A673 (cell line): Measurements from ENCODE around the gene ENHO.

Experiments
- EZH2 ChIP-seq: fragments of 200-600 bp; sonication (generic); IDR thresholded peaks from 2 replicates; pipeline ENCODE4 v1.6.1; 2017; ENCODE audit warnings: borderline replicate concordance, low read depth, mild to moderate bottlenecking, mixed read lengths, antibody characterized with exemption, low read length; ENCODE audit not compliant: poor library complexity, severe bottlenecking
- TF ChIP-seq, protein P1 (sequence below): fragments of 300-800, 200-600 bp; sonication (generic); conservative IDR thresholded peaks from 2 replicates; pipeline ENCODE4 v1.5.1; 2017; ENCODE audit warnings: low read depth, mild to moderate bottlenecking, antibody characterized with exemption, low read length, moderate library complexity, mixed read lengths

DNA sequence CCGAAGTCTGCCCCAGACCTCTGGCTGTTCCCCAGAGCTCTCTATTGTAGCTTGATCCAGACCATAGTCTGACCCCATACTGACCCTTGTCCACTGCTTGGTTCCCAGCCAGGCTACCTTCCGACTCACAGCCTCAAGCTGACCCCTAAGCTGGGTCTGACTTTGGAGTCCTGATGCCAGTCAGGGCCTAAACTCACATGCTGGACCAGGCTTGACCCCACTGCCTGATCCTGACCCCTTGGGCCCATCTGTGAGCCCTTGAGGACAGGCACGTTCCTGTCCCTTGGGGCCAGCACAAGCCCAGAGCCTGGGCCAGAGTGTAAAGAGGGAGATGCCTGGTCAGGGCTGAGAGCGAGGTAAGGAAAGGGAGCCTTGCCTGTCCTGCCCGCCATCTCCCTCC is 32.7 kb upstream of the ENHO start:
- TF ChIP-seq, protein P1, sequence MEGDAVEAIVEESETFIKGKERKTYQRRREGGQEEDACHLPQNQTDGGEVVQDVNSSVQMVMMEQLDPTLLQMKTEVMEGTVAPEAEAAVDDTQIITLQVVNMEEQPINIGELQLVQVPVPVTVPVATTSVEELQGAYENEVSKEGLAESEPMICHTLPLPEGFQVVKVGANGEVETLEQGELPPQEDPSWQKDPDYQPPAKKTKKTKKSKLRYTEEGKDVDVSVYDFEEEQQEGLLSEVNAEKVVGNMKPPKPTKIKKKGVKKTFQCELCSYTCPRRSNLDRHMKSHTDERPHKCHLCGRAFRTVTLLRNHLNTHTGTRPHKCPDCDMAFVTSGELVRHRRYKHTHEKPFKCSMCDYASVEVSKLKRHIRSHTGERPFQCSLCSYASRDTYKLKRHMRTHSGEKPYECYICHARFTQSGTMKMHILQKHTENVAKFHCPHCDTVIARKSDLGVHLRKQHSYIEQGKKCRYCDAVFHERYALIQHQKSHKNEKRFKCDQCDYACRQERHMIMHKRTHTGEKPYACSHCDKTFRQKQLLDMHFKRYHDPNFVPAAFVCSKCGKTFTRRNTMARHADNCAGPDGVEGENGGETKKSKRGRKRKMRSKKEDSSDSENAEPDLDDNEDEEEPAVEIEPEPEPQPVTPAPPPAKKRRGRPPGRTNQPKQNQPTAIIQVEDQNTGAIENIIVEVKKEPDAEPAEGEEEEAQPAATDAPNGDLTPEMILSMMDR: no peak
- no peak for TF ChIP-seq EZH2
